NCI-H2171 (cell line): ENCODE results near the gene ECI1.
"Not testable (repeated sequence)": the region's sequence is repeated elsewhere in the genome, so short reads cannot be mapped to it uniquely, and the experiment has no call there.

Source experiments
- DNase-seq: peaks from one replicate; lab custom pipeline; 2025; lab: John Stamatoyannopoulos, UW

ECI1 gene

DNA sequence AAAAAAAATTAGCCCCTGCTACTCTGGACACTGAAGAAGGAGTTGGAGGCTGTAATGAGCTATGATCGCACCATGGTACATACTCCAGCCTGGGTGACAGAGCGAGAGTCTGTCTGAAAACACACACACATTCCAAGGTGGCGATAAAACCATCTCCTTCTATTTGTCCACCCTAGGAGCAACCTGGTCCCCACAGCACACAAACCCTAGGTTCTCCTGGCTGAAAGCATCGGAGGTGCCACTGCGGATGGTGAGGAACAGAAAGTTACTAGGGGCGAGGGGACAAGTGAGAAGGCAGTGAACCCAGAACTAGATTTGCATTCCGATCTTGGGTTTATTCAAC, 1.4 kb upstream of the ECI1 start:
- no peak for DNase-seq

DNA sequence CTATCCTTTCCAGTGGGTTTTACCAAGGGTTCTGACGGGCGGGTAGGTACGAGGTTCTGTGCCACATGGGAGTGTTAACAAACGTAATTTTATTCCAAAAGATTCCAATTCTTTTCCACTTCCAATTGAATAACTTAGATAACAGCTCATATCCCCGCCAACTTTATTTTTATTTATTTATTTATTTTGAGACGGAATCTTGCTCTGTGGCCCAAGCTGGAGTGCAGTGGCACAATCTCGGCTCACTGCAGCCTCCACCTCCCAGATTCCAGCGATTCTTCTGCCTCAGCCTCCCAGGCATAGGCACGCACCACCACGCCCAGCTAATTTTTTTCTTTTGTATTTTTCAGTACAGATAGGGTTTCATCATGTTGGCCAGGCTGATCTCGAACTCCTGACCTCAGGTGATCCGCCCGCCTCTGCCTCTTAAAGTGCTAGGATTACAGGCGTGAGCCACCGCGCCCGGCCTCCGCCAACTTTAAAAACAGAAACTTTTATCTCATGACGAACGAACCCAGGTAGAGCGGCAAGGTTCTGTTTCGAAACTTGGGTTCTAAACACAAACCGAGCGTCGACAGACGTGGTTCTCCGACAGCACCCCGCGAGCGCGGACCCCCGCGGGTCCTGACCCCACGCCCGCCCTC, 613 bp downstream of the ECI1 start:
- no peak for DNase-seq

DNA sequence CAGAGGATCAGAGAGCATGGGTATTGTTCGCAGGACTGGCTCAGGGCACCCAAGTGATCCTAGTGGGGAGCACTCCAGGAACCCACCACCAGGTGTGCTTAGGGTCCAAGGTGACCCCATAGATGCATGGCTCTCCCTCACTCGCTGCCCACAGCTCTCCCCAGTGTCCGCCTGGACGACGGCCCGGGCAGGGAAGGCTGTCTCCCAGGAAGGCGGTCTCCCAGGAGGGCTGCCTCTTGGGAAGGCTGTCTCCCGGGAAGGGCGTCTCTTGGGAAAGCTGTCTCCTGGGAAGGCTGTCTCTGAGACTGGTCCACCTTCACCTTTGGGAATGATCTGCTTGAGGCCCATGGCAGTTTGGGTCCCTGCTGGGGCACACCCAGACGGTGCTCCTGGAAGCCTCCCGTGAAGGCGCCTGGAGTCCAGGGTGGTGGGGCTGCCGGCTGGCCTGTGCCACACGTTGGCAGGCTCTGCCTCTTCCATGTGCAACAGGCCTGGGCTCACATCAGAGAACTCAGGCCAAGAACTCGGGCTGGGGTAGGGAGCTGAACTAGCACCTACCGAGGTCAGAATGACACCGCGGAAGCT, 5.0 kb downstream of the ECI1 start:
- no peak for DNase-seq

DNA sequence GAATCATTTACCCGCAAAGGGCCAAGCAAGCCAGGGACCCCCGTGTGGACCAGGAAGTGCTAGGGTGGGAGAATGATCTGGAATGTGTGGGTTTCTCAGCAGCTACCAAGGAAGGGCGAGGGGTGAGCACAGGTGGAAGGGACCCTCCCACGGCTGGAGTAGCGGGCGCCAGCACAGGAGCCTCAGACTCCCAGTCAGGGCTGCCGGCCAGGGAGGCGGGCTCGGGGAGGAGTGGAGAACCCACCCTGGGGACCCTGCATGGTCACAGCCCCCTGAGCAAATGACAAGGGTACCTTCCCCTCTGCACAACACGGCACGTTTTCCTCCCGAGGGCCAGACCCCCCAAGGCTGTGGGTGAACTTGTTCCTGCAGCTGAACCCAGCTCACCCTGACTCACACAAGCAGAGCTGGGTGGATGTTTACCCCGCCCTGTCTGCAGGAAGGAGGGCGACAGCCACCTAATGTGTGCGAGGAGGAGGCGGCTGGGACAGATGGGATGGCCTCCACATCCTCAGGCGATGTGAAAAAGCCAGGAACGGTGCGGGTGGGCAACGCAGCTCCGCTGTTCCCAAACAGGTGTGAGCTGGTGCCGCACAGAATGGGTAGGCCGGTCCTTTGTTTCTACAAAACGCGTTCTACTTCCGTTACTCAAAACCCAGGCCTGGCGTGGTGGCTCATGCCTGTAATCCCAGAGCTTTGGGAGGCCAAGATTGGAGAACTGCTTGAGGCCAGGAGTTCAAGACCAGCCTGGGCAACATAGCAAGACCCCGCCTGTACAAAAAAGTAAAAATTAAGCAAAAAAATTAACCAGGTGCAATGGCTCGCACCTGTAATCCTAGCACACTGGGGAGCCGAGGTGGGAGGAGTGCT, 6.2 kb downstream of the ECI1 start:
- no peak for DNase-seq

DNA sequence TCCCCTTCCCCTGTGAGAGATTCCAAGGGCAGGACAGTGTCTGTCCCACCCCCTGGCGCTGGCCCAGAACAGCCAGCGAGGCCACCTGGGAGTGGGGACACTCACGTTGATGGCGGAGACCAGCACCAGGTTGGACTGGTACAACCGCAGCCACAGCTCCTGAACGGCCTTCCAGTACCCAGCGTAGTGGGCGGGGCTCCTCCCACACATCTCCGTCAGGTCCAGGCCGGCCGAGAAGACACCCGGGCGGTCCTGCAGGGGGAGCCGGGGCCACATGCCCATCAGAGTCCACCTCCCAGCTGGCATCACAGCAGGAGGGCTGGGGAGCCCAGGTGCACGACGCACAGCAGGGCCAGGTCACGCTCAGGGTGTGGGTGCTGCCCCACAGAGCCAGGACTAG, 7.1 kb downstream of the ECI1 start:
- DNase-seq: no peak

DNA sequence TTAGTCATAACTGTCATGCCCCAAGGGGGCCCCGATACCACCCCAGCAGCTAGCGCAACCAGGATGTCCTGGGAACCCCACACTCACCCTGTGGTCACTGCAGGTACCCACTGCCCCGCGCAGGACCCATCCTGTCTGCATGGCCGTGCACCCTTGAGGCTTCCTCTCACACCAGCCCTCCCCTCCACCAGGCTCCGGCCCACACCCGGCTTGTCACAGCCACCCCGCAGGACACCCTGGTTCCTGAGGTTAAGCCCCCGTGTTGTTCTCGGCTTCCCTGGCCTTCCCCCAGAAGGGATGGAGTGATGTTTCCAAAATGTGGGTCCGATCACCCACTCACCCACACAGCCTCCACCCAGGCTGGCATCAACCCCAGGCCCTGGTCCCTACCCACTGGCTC, 7.6 kb downstream of the ECI1 start:
- no peak for DNase-seq

- no peak for DNase-seq
Observed at GRCh38 chr16:2243031-2243528, 8.3 kb downstream of the ECI1 start.

DNA sequence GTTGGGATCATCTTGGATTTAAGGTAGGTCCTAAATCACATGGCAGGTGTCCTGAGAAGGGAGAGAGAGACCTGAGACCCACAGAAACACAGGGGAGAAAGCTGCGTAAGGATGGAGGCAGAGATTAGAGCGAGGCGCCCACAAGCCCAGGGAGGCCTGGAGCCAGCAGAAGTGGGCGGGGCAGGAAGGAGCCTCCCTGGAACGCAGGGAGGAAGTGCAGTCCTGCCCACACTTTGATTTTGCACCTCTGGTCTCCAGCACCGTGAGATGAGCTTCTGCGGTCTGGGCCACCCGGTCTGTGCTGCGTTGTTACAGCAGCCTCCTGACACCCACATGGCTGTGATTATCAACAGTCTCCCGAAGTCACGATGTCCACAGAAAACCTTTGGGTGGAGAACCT, 8.8 kb downstream of the ECI1 start:
- no peak for DNase-seq

GRCh38 chr16:2240331-2240730, 11.1 kb downstream of the ECI1 start:
- not testable (repeated sequence) for DNase-seq

- no peak for DNase-seq
Observed at GRCh38 chr16:2238838-2239675, 12.3 kb downstream of the ECI1 start.

GRCh38 chr16:2238150-2238837, 13.1 kb downstream of the ECI1 start:
- no peak for DNase-seq

- no peak for DNase-seq
Observed at GRCh38 chr16:2237493-2238149, 13.8 kb downstream of the ECI1 start.

- no peak for DNase-seq
Observed at GRCh38 chr16:2237102-2237482, 14.3 kb downstream of the ECI1 start.

DNA sequence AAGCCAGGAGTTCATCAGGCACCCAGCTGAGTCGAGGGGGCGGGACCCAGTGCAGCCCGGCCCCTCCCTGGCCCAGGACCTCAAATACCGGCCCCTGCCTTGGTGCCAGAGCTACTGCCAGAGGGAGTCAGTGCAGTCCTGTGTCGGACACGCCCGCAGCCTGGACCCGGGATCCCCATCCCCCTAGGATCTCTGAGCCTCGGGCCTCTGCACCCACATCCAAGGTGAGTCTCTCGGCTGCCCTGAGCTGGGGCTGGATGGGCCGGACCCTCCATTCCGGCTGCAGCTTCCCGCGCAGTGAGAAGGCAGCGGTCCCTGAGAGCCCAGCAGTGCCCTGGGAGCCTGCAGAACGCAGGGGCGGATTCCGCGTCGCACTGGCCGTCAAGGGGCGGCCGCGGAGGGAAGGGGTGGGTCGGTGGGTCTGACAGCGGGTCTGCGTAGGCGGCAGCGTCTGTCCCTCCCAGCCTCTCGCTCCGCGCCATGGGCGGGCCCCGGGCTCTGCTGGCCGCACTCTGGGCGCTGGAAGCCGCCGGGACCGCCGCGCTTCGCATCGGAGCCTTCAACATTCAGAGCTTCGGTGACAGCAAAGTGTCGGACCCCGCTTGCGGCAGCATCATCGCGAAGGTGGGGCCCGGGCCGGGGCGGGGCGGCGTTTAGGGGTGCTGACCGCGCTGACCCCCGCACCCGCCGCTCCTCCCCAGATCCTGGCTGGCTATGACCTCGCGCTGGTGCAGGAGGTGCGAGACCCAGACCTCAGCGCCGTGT, 14.9 kb downstream of the ECI1 start, which contains the start of gene DNASE1L2:
Gene DNASE1L2 (plus strand): TSS at position 108 of the 765 bp plus-strand sequence. CDS start 373 bp downstream, at position 481.
- no peak for DNase-seq

GRCh38 chr16:2235695-2236336, 15.6 kb downstream of the ECI1 start:
- DNase-seq: no peak

- DNase-seq: no peak
Observed at GRCh38 chr16:2235234-2235651, 16.1 kb downstream of the ECI1 start.

DNA sequence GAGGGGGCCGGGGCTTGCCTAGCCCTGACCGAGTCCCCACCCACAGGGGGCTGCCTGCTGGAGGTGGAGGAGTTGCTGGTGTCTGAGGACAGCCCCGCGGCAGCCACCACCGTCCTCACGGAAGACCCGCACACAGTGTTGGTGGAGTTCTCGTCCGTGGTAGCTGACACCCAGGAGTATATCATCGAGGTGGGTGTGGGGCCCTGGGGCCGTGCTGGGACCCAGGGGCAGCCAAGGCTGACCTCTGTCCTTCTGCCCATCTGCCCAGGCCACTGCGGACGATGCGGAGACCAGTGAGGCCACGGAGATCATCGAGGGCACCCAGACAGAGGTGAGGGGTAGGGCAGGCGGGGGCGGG, 16.6 kb downstream of the ECI1 start:
- no peak for DNase-seq

GRCh38 chr16:2233872-2234812, 17.2 kb downstream of the ECI1 start:
- no peak for DNase-seq
